Caco-2 (cell line): ENCODE data around the gene C1QL1. TPM values are rescaled to one million over a fixed set of nuclear protein-coding genes. Genes with fewer than 3 reads are reported as not detected.

Source experiments
- BruUV-seq: library from RNA; stranded (reverse); fragments of 400-500 nt; replicated peaks from 2 replicates; lab custom pipeline; 2021; lab: Mats Ljungman, UMichigan
- CTCF ChIA-PET: fragments of 300-600 bp; sonication (Branson Sonifier 250); formaldehyde crosslinking; loops from one replicate; lab custom pipeline; 2022; ENCODE audit warnings: antibody characterized with exemption; lab: Charles Lee
- POLR2A ChIA-PET: fragments of 300-600 bp; sonication (Branson Sonifier 250); formaldehyde crosslinking; loops from one replicate; lab custom pipeline; 2022; ENCODE audit warnings: antibody characterized with exemption; lab: Charles Lee
- DNase-seq, 2 experiments: peaks; one replicate each; pipeline versions ENCODE4 v3.0.0 to v3.0.0-alpha.2; 2020 to 2022
- H3K27me3 ChIP-seq: replicated peaks from 2 replicates; pipeline ENCODE4 v1.6.0; 2011; ENCODE audit warnings: low read length; ENCODE audit not compliant: control insufficient read depth, insufficient read depth
- H3K36me3 ChIP-seq: 2 replicates; pipeline ENCODE4 v1.5.1; 2011; ENCODE audit warnings: low read length; ENCODE audit not compliant: control insufficient read depth, insufficient read depth
- H3K4me1 ChIP-seq: fragments of 250-450 bp; sonication (Bioruptor Pico); 2 replicates; pipeline ENCODE4 v1.5.1; 2020; ENCODE audit warnings: mild to moderate bottlenecking
- H3K4me3 ChIP-seq: 2 replicates; pipeline ENCODE4 v1.5.1; 2011; ENCODE audit warnings: low read depth, mild to moderate bottlenecking, control low read depth, low read length
- H3K9me3 ChIP-seq: fragments of 250-450 bp; sonication (Bioruptor Pico); 2 replicates; pipeline ENCODE4 v1.5.1; 2020; ENCODE audit warnings: mild to moderate bottlenecking, moderate library complexity
- H3K27ac Mint-ChIP-seq: one replicate; pipeline ENCODE4 v1.8.0; 2022; ENCODE audit warnings: mixed read lengths; ENCODE audit not compliant: unreplicated experiment
- H3K27me3 Mint-ChIP-seq: one replicate; pipeline ENCODE4 v1.8.0; 2022; ENCODE audit warnings: mixed read lengths; ENCODE audit not compliant: insufficient read depth, unreplicated experiment
- H3K36me3 Mint-ChIP-seq: one replicate; pipeline ENCODE4 v1.8.0; 2022; ENCODE audit warnings: mild to moderate bottlenecking, mixed read lengths; ENCODE audit not compliant: insufficient read depth, unreplicated experiment
- H3K4me1 Mint-ChIP-seq: one replicate; pipeline ENCODE4 v1.8.0; 2022; ENCODE audit warnings: low read depth, mixed read lengths; ENCODE audit not compliant: unreplicated experiment
- H3K4me3 Mint-ChIP-seq: one replicate; pipeline ENCODE4 v1.8.0; 2022; ENCODE audit warnings: mild to moderate bottlenecking, moderate library complexity, mixed read lengths; ENCODE audit not compliant: unreplicated experiment
- H3K9me3 Mint-ChIP-seq: one replicate; pipeline ENCODE4 v1.8.0; 2022; ENCODE audit warnings: mixed read lengths; ENCODE audit not compliant: unreplicated experiment
- CTCF ChIP-seq, 2 experiments: fragments of 200-600 bp in 1 of 2; IDR thresholded peaks; 1 replicate in 1 of 2; 2 replicates in 1 of 2; pipeline versions ENCODE4 v1.5.1 to v1.8.0; 2011 to 2022; ENCODE audit warnings: antibody characterized with exemption in 1 of 2, control low read depth in 1 of 2, inconsistent platforms in 1 of 2, low read depth in 1 of 2, low read length in 1 of 2, mild to moderate bottlenecking in 1 of 2, moderate library complexity in 1 of 2; ENCODE audit not compliant: insufficient read depth in 1 of 2, severe bottlenecking in 1 of 2, unreplicated experiment in 1 of 2
- intact Hi-C: fragments of 100-400 bp; cut with micrococcal nuclease; formaldehyde crosslinking; loops from one replicate; pipeline ENCODE4 v1.10.0; 2022; ENCODE audit not compliant: unreplicated experiment
- total RNA-seq: library from RNA; stranded (reverse); gene quantifications from 2 replicates; pipeline ENCODE4 v1.2.3, GENCODE V29; 2022

The C1QL1 gene
- total RNA-seq, 1 experiment from 2014 or later: 5.2 TPM

- no TSS peak for BruUV-seq
- Mint-ChIP-seq H3K27ac (no peak overlapping the region), H3K36me3 (peaks cover 4% of the 10 kb centered on the region), H3K4me1 (no peaks in the 10 kb centered on the region), H3K4me3 (no peak overlapping the region), H3K27me3 (peaks cover 2% of the 10 kb centered on the region), H3K9me3 (peaks cover 11% of the 10 kb centered on the region)
- no peaks in the 10 kb centered on the region for H3K27me3 ChIP-seq
- H3K4me3 ChIP-seq: no peak overlapping the region
- H3K36me3 ChIP-seq: no peaks in the 10 kb centered on the region
- H3K9me3 ChIP-seq: 0 out of 2 replicates have a peak, but pooled peaks cover 8% of the 10 kb centered on the region
- no peak for TF ChIP-seq CTCF (IDR thresholded peaks at IDR 0.05; ENCODE audit: insufficient read depth in 1 of 2, low read depth in 1 of 2, low read length in 1 of 2, severe bottlenecking in 1 of 2, unreplicated experiment in 1 of 2)
- ChIA-PET CTCF (interaction anchor here (0.6 kb wide), 1 partner anchor 15 kb away, joined by 3 read pairs; no protein-coding TSS in a partner anchor), POLR2A (no interaction called here)
- intact Hi-C loops: no loop called here
- no peak for DNase-seq
- H3K4me1 ChIP-seq: peaks cover 6% of the 10 kb centered on the region; the same call in 1 of the 2 replicates
These were observed 28.2 kb upstream of the C1QL1 start for GRCh38 chr17:44996304-44996703.

DNA sequence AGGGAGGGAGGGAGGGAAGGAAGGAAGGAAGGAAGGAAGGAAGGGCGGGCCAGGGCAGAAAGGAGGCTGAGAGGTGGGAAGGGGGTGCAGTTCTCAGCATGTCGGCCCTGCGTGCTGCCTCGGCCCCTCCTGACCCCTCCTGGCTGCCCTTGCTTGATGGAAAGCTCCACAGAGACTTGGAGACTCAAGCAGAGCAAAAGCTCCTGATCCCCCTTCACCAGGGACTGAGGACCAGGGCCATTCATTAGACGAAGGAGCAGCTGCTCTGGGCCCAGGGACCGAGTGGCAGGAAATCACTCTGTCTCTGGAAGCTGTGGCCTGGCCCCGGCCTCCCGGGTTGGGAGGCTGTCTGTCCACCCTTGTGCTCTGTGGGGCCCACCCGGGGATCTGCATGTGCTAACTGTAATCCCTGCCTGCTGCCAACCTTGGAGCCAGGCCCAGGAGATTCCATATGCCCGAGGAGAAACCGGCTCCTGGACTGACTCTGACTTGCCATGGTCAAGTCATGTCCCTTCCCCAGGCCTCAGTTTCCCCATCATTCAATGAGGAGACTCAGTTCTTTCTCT is 27.4 kb upstream of the C1QL1 start:
- DNase-seq: no peak
- Mint-ChIP-seq H3K36me3 (peaks cover 2% of the 10 kb centered on the region), H3K27me3 (peaks cover 2% of the 10 kb centered on the region), H3K27ac (no peak overlapping the region), H3K9me3 (peaks cover 11% of the 10 kb centered on the region), H3K4me1 (no peaks in the 10 kb centered on the region), H3K4me3 (no peak overlapping the region)
- H3K4me3 ChIP-seq: no peak overlapping the region
- TF ChIP-seq CTCF (IDR thresholded peaks at IDR 0.05; ENCODE audit: insufficient read depth in 1 of 2, low read depth in 1 of 2, low read length in 1 of 2, severe bottlenecking in 1 of 2, unreplicated experiment in 1 of 2): no peak
- peaks cover 6% of the 10 kb centered on the region; the same call in 1 of the 2 replicates for H3K4me1 ChIP-seq
- no peaks in the 10 kb centered on the region for H3K27me3 ChIP-seq
- 0 out of 2 replicates have a peak, but pooled peaks cover 8% of the 10 kb centered on the region for H3K9me3 ChIP-seq
- CTCF ChIA-PET: interaction anchor here (0.6 kb wide), 2 partner anchors 15 to 54 kb away, joined by 3 read pairs; no protein-coding TSS in a partner anchor
- H3K36me3 ChIP-seq: no peaks in the 10 kb centered on the region
- intact Hi-C loops: no loop called here
- BruUV-seq: no TSS peak
- POLR2A ChIA-PET: interaction anchor here (0.5 kb wide), 1 partner anchor 29 kb away, joined by 8 read pairs; no protein-coding TSS in a partner anchor

- Histone ChIP-seq H3K4me3 (no peak overlapping the region), H3K27me3 (no peaks in the 10 kb centered on the region), H3K36me3 (no peaks in the 10 kb centered on the region), H3K4me1 (no peaks in the 10 kb centered on the region), H3K9me3 (no peaks in the 10 kb centered on the region)
- BruUV-seq: no TSS peak
- intact Hi-C loops: no loop called here
- no peak overlapping the region for H3K4me3 Mint-ChIP-seq
- peaks cover 2% of the 10 kb centered on the region for H3K27me3 Mint-ChIP-seq
- no peaks in the 10 kb centered on the region for H3K9me3 Mint-ChIP-seq
- H3K4me1 Mint-ChIP-seq: no peaks in the 10 kb centered on the region
- H3K36me3 Mint-ChIP-seq: peaks cover 4% of the 10 kb centered on the region
- CTCF ChIA-PET: interaction anchor here (1.1 kb wide), 2 partner anchors 71 to 72 kb away, joined by 3 read pairs; no protein-coding TSS in a partner anchor
- TF ChIP-seq CTCF (IDR thresholded peaks at IDR 0.05; ENCODE audit: insufficient read depth in 1 of 2, low read depth in 1 of 2, low read length in 1 of 2, severe bottlenecking in 1 of 2, unreplicated experiment in 1 of 2): no peak
- no peak for DNase-seq
- no peak overlapping the region for H3K27ac Mint-ChIP-seq
- POLR2A ChIA-PET: no interaction called here
These were observed 24.3 kb upstream of the C1QL1 start for GRCh38 chr17:44992242-44992939.
